Uterus (tissue), 4 donors: Measurements from ENCODE around the gene HLTF. TPM values are rescaled to one million over a fixed set of nuclear protein-coding genes. Genes with fewer than 3 reads are reported as not detected.
A peak's percentile ranks its signal among the peaks of the same experiment; 100 is the strongest.

ENCODE experiments used
- DNase-seq, 2 donors: peaks; one replicate each; pipeline ENCODE4 v3.0.0-alpha.2; 2019 to 2020
- H3K27ac ChIP-seq, 2 donors: fragments of 200-600 bp; sonication (generic); 1 replicate in 1 of 2; 2 replicates in 1 of 2; pipeline ENCODE4 v1.5.1; 2016 to 2018
- H3K27me3 ChIP-seq, 2 donors: fragments of 200-600 bp; sonication (generic); one replicate each; pipeline ENCODE4 v1.5.1; 2018 to 2019; ENCODE audit warnings: control low read depth in 1 of 2
- H3K36me3 ChIP-seq, 2 donors: fragments of 200-600 bp; sonication (generic); one replicate each; pipeline ENCODE4 v1.5.1; 2019; ENCODE audit warnings: control low read depth in 1 of 2
- H3K4me1 ChIP-seq, 2 donors: fragments of 200-600 bp; sonication (generic); one replicate each; pipeline ENCODE4 v1.5.1; 2018 to 2019; ENCODE audit warnings: control low read depth in 1 of 2
- H3K4me3 ChIP-seq, 2 donors: fragments of 200-600 bp; sonication (generic); 1 replicate in 1 of 2; 2 replicates in 1 of 2; pipeline ENCODE4 v1.5.1; 2018 to 2019; ENCODE audit warnings: mild to moderate bottlenecking in 1 of 2
- H3K9me3 ChIP-seq, 2 donors: fragments of 200-600 bp; sonication (generic); one replicate each; pipeline ENCODE4 v1.5.1; 2019; ENCODE audit warnings: control low read depth in 1 of 2
- CTCF ChIP-seq, 4 experiments: fragments of 200-600 bp in 2 of 4; fragments of 450-650 bp in 2 of 4; sonication (generic) in 2 of 4; IDR thresholded peaks; one replicate each; pipeline ENCODE4 v1.5.1; 2016 to 2019; ENCODE audit warnings: antibody characterized with exemption in 4 of 4, mild to moderate bottlenecking in 2 of 4, moderate library complexity in 1 of 4
- POLR2A ChIP-seq, 2 donors: fragments of 450-650 bp; IDR thresholded peaks; one replicate each; pipeline ENCODE4 v1.6.1; 2016; ENCODE audit warnings: antibody characterized with exemption in 2 of 2, mild to moderate bottlenecking in 1 of 2, moderate library complexity in 1 of 2
- intact Hi-C: fragments of 100-400 bp; cut with DNase I; formaldehyde crosslinking; loops from one replicate; pipeline ENCODE4 v1.15.1; 2023; ENCODE audit warnings: low total_unique reads
- total RNA-seq, 4 donors: library from RNA; depleted of rRNA in 3 of 4; stranded (reverse); fragments of >200 nt in 3 of 4; gene quantifications; one replicate each; pipeline versions ENCODE4 v1.1.0 to v1.2.4, GENCODE V29; 2014 to 2023
- donor health status: DM: yes; HTN: yes; CAD: no.

HLTF gene
- total RNA-seq, 4 donors from 2014 or later, result 21.5 to 80.1 (median 38.0) TPM

GRCh38 chr3:149037684-149038083 is 48.6 kb downstream of the HLTF start:
- Histone ChIP-seq H3K27ac (no peak overlapping the region), H3K4me1 (no peaks in the 10 kb centered on the region), H3K4me3 (no peak overlapping the region), H3K9me3 (no peaks in the 10 kb centered on the region), H3K36me3 (no peaks in the 10 kb centered on the region), H3K27me3 (no peaks in the 10 kb centered on the region)
- DNase-seq, result no peak
- intact Hi-C loops, result no loop called here
- no peak for TF ChIP-seq POLR2A (IDR thresholded peaks at IDR 0.05)
- no peak for TF ChIP-seq CTCF (IDR thresholded peaks at IDR 0.05)

- no peak for DNase-seq
- no peaks in the 10 kb centered on the region for H3K27me3 ChIP-seq
- H3K4me3 ChIP-seq, result no peak overlapping the region
- H3K36me3 ChIP-seq, result no peaks in the 10 kb centered on the region
- H3K27ac ChIP-seq, result no peak overlapping the region
- H3K4me1 ChIP-seq, result no peaks in the 10 kb centered on the region
- no peak for TF ChIP-seq CTCF (IDR thresholded peaks at IDR 0.05)
- TF ChIP-seq POLR2A (IDR thresholded peaks at IDR 0.05), result no peak
- H3K9me3 ChIP-seq, result no peaks in the 10 kb centered on the region
- intact Hi-C loops, result no loop called here
Measured at GRCh38 chr3:149031096-149031495, 55.2 kb downstream of the HLTF start.

GRCh38 chr3:149026718-149027117 is 59.6 kb downstream of the HLTF start:
- Histone ChIP-seq H3K4me3 (no peak overlapping the region), H3K36me3 (no peaks in the 10 kb centered on the region), H3K27ac (peak overlapping the region in 1 of 2 donors; percentile 21), H3K4me1 (no peaks in the 10 kb centered on the region), H3K9me3 (no peaks in the 10 kb centered on the region), H3K27me3 (no peaks in the 10 kb centered on the region)
- intact Hi-C loops, result no loop called here
- no peak for DNase-seq
- TF ChIP-seq CTCF (IDR thresholded peaks at IDR 0.05), result no peak
- no peak for TF ChIP-seq POLR2A (IDR thresholded peaks at IDR 0.05)

- DNase-seq, result no peak
- TF ChIP-seq CTCF (IDR thresholded peaks at IDR 0.05) (no peak), POLR2A (IDR thresholded peaks at IDR 0.05) (no peak)
- no peak overlapping the region for H3K4me3 ChIP-seq
- H3K9me3 ChIP-seq, result no peaks in the 10 kb centered on the region
- intact Hi-C loops, result no loop called here
- H3K27ac ChIP-seq, result no peak overlapping the region
- no peaks in the 10 kb centered on the region for H3K4me1 ChIP-seq
- H3K27me3 ChIP-seq, result no peaks in the 10 kb centered on the region
- H3K36me3 ChIP-seq, result no peaks in the 10 kb centered on the region
Measured at GRCh38 chr3:149023951-149024350, 62.4 kb downstream of the HLTF start.

GRCh38 chr3:149021830-149022229 is 64.5 kb downstream of the HLTF start:
- DNase-seq, result no peak
- Histone ChIP-seq H3K36me3 (no peaks in the 10 kb centered on the region), H3K9me3 (no peaks in the 10 kb centered on the region), H3K27ac (no peak overlapping the region), H3K4me1 (no peaks in the 10 kb centered on the region), H3K4me3 (no peak overlapping the region), H3K27me3 (no peaks in the 10 kb centered on the region)
- intact Hi-C loops, result no loop called here
- no peak for TF ChIP-seq POLR2A (IDR thresholded peaks at IDR 0.05)
- no peak for TF ChIP-seq CTCF (IDR thresholded peaks at IDR 0.05)
